ENCODE results near the gene SLC7A6OS. TPM values are rescaled to one million over a fixed set of nuclear protein-coding genes. Genes with fewer than 3 reads are reported as not detected.

Gene SLC7A6OS
- total and polyA plus RNA-seq, 4 experiments from 2014 or later: 22.4 to 55.8 (median 38.6) TPM

DNA sequence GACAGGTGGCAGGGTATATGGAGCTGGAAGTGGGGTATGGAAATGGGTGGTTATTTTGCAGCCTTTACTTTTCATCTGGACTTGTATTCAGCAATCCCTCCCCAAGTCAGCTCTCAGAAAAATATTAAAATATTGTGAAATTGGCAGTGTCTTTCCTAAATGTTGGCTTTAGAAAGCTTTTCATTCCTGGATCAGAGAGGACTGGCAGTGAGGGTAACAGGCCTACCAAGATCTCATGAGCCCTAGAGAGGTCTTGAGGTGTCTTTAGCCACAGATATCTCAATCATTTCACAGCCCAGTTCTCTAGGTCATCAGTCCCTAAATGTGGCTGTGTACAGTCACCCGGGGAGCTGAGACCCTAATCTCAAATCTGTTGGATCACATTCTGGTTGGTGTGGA is 22.5 kb downstream of the SLC7A6OS start:
- Histone ChIP-seq H3K4me3 (ENCODE audit: low read length in 2 of 2) (no peak overlapping the region), H3K9me3 (ENCODE audit: control insufficient read depth in 1 of 2, low read length in 2 of 2) (no peaks in the 10 kb centered on the region), H3K36me3 (ENCODE audit: insufficient read depth, low read length) (peaks cover 27% of the 10 kb centered on the region), H3K27ac (ENCODE audit: low read depth, low read length) (peak overlapping the region; percentile 54), H3K27me3 (ENCODE audit: insufficient read depth, low read length) (no peaks in the 10 kb centered on the region), H3K4me1 (ENCODE audit: insufficient read depth, low read length) (peaks cover 98% of the 10 kb centered on the region)
- no peaks in the 10 kb centered on the region for H3K9me3 Mint-ChIP-seq
- no peaks in the 10 kb centered on the region for H3K27me3 Mint-ChIP-seq
- H3K4me1 Mint-ChIP-seq: peaks cover 69 to 98% (median 86%) of the 10 kb centered on the region in 4 donors
- H3K27ac Mint-ChIP-seq: peak overlapping the region; percentile 82 to 96 (median 94)
- CTCF ChIA-PET (ENCODE audit: partially characterized antibody): interaction anchor here (1.5 to 29.4 kb wide), 4 partner anchors 19 to 767 kb away, joined by 3 to 680 read pairs (median 26); partner anchors contain the start of genes PRMT7, SLC7A6 and SLC7A6OS
- intact Hi-C loops (cut with micrococcal nuclease): no loop called here
- peaks cover 44 to 54% of the 10 kb centered on the region in 2 donors for H3K36me3 Mint-ChIP-seq
- POLR2A ChIA-PET (ENCODE audit: partially characterized antibody): interaction anchor here (0.7 to 44.5 kb wide), 4 partner anchors 7 to 44 kb away, joined by 3 to 1508 read pairs (median 756); partner anchors contain the start of genes PRMT7, SLC7A6 and SLC7A6OS
- peak overlapping the region in 7 of 8 donors; percentile 76 to 91 (median 84) for H3K4me3 Mint-ChIP-seq
- no peak for DNase-seq

DNA sequence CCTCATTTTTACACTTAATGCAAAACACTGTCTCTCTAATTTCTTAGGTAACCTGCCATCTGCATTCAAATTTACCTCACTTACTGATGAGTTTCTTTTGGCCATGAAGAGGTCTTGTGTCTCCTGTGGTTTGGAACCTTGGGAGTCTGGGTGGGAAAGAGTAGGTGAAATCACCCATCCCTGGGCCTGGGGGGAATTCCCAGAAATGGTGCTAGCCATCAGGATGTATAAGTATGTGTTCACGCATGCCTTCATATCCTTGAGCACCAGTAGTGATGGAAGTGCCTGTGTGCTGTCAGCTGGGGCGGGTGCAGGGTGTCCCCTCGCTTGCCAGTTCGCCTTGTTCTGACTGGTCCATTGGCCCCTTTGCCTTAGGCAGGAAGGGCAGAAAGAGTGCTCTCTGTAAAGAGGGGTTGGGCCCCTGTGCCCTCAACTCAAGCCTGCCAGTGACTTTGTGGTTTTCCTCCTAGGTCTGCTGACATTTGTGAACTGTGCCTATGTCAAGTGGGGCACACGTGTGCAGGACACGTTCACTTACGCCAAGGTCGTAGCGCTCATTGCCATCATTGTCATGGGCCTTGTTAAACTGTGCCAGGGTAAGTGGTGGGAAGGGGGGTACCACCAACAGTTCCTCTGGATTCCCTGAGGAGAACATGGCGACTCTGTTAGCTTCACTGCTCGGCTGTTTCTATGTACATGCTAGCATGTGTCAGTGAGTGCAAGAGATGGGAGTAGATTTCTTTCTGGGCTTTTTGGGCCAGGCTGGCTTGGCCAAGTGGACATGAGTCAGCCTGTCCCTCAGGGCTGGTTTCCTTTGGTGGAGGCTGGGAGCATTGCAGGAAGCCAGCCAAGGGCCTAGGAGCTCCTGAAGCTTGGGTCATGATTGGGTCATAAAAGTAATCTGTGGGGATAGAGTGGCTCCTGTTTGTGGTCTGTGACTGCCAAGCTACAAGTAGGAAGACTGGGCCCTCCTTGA is 23.2 kb downstream of the SLC7A6OS start:
- Histone ChIP-seq H3K4me3 (ENCODE audit: low read length in 2 of 2) (peak overlapping the region in 1 of 2 donors; percentile 8), H3K4me1 (ENCODE audit: insufficient read depth, low read length) (peaks cover 100% of the 10 kb centered on the region), H3K36me3 (ENCODE audit: insufficient read depth, low read length) (peaks cover 23% of the 10 kb centered on the region), H3K27ac (ENCODE audit: low read depth, low read length) (peak overlapping the region; percentile 54), H3K27me3 (ENCODE audit: insufficient read depth, low read length) (no peaks in the 10 kb centered on the region), H3K9me3 (ENCODE audit: control insufficient read depth in 1 of 2, low read length in 2 of 2) (no peaks in the 10 kb centered on the region)
- DNase-seq: peak; percentile 58 to 70 (median 68)
- CTCF ChIA-PET (ENCODE audit: partially characterized antibody): interaction anchor here (1.5 to 29.4 kb wide), 5 partner anchors 18 to 767 kb away, joined by 3 to 680 read pairs (median 21); partner anchors contain the start of genes PRMT7, SLC7A6 and SLC7A6OS
- Mint-ChIP-seq H3K4me3 (peak overlapping the region; percentile 76 to 91 (median 84)), H3K36me3 (peaks cover 50 to 55% of the 10 kb centered on the region in 2 donors), H3K4me1 (peaks cover 72 to 100% (median 89%) of the 10 kb centered on the region in 4 donors), H3K27me3 (no peaks in the 10 kb centered on the region), H3K9me3 (no peaks in the 10 kb centered on the region), H3K27ac (peak overlapping the region; percentile 82 to 96 (median 94))
- intact Hi-C loops (cut with micrococcal nuclease): no loop called here
- POLR2A ChIA-PET (ENCODE audit: partially characterized antibody): interaction anchor here (0.7 to 44.5 kb wide), 5 partner anchors 8 to 43 kb away, joined by 3 to 1508 read pairs (median 5); partner anchors contain the start of genes PLA2G15, PRMT7, SLC7A6 and SLC7A6OS

DNA sequence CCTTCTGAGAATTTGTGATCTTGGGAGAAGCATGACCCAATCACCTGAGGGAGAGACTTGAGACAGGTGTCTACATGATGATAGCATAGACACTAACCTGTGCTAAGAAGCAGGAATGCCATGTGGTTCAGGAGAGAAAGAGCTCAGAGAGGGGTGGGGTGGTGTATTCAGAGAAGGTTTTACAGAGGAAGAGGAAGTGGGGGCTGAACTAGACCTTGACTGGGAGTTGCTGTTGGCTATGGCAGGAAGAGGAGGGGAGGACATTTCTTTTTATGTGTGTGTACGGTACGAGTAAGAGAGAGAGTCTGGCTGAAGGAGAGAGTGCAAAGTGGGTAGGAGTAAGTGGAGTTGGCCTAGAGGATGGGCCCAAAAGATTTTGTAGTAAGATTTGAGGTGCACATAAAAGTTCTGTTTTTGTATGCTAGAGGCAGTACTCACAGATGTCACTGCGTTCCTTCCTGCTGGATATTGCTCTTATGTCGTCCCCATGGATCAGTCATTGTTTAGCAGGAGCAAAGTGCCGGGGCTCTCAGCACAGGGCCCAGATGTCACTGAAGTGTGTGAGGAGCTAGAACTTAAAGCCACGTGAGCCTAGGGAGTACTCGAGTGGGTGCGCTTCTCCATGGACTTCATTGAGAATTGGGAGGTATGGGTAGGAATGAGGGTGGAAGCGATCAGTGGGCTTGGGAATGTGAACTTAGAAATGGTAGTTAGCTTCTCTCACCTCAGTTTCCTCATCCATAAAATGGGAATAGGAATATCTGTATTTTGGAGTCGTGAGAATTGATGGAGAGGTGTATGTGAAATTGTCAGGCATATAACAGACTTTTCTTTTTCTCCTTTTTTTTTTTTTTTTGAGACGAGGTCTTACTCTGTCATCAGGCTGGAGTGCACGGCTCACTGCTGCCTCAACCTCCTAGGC is 24.3 kb downstream of the SLC7A6OS start:
- Histone ChIP-seq H3K36me3 (ENCODE audit: insufficient read depth, low read length) (peaks cover 13% of the 10 kb centered on the region), H3K4me3 (ENCODE audit: low read length in 2 of 2) (peak overlapping the region; percentile 18 to 57), H3K9me3 (ENCODE audit: control insufficient read depth in 1 of 2, low read length in 2 of 2) (no peaks in the 10 kb centered on the region), H3K27ac (ENCODE audit: low read depth, low read length) (peak overlapping the region; percentile 54), H3K4me1 (ENCODE audit: insufficient read depth, low read length) (peaks cover 100% of the 10 kb centered on the region), H3K27me3 (ENCODE audit: insufficient read depth, low read length) (no peaks in the 10 kb centered on the region)
- Mint-ChIP-seq H3K4me3 (peak overlapping the region; percentile 76 to 91 (median 87)), H3K9me3 (no peaks in the 10 kb centered on the region), H3K4me1 (peaks cover 71 to 100% (median 89%) of the 10 kb centered on the region in 4 donors), H3K27me3 (no peaks in the 10 kb centered on the region), H3K36me3 (peaks cover 54 to 57% of the 10 kb centered on the region in 2 donors), H3K27ac (peak overlapping the region; percentile 82 to 94 (median 92))
- intact Hi-C loops (cut with micrococcal nuclease): loop anchor here (1.0 kb wide), 2 partner anchors 10 to 22 kb away; partner anchors contain the start of gene SLC7A6
- ChIA-PET POLR2A (ENCODE audit: partially characterized antibody) (interaction anchor here (0.6 to 44.5 kb wide), 6 partner anchors 7 to 234 kb away, joined by 3 to 1508 read pairs (median 4); partner anchors contain the start of genes PLA2G15, PRMT7, SLC7A6 and SLC7A6OS), CTCF (ENCODE audit: partially characterized antibody) (interaction anchor here (1.7 to 29.4 kb wide), 4 partner anchors 9 to 42 kb away, joined by 7 to 680 read pairs (median 21); partner anchors contain the start of genes PRMT7, SLC7A6 and SLC7A6OS)
- peak; percentile 55 to 68 (median 60) for DNase-seq

DNA sequence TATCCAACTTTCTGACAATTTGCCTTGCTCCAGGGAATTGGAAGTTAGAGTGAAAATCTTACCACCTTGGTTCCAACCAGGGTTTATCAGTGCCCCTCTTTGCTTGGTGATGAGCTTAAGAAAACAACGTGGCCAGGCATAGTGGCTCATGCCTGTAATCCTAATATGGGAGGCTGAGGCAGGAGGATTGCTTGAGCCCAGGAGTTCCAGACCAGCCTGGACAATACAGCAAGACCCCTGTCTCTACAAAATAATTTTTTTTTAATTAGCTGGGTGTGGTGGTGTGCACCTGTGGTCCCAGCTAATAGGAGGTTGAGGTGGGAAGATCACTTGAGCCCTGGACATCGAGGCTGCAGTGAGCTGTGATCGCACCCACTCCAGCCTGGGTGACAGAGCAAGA is 25.1 kb downstream of the SLC7A6OS start:
- Histone ChIP-seq H3K27me3 (ENCODE audit: insufficient read depth, low read length) (no peaks in the 10 kb centered on the region), H3K27ac (ENCODE audit: low read depth, low read length) (peak overlapping the region; percentile 54), H3K4me1 (ENCODE audit: insufficient read depth, low read length) (peaks cover 100% of the 10 kb centered on the region), H3K36me3 (ENCODE audit: insufficient read depth, low read length) (peaks cover 6% of the 10 kb centered on the region), H3K4me3 (ENCODE audit: low read length in 2 of 2) (peak overlapping the region in 1 of 2 donors; percentile 57), H3K9me3 (ENCODE audit: control insufficient read depth in 1 of 2, low read length in 2 of 2) (no peaks in the 10 kb centered on the region)
- Mint-ChIP-seq H3K4me3 (peak overlapping the region; percentile 76 to 91 (median 87)), H3K9me3 (no peaks in the 10 kb centered on the region), H3K36me3 (peaks cover 54 to 56% of the 10 kb centered on the region in 2 donors), H3K27ac (peak overlapping the region; percentile 82 to 94 (median 92)), H3K27me3 (no peaks in the 10 kb centered on the region), H3K4me1 (peaks cover 73 to 100% (median 89%) of the 10 kb centered on the region in 4 donors)
- ChIA-PET CTCF (ENCODE audit: partially characterized antibody) (interaction anchor here (0.5 to 29.4 kb wide), 7 partner anchors 9 to 43 kb away, joined by 3 to 680 read pairs (median 7); partner anchors contain the start of genes PRMT7, SLC7A6 and SLC7A6OS), POLR2A (ENCODE audit: partially characterized antibody) (interaction anchor here (1.4 to 44.5 kb wide), 5 partner anchors 6 to 235 kb away, joined by 3 to 1508 read pairs (median 11); partner anchors contain the start of genes PLA2G15, PRMT7, SLC7A6 and SLC7A6OS)
- no peak for DNase-seq
- intact Hi-C loops (cut with micrococcal nuclease): loop anchor here (1.0 kb wide), 2 partner anchors 9 to 21 kb away; partner anchors contain the start of gene SLC7A6

DNA sequence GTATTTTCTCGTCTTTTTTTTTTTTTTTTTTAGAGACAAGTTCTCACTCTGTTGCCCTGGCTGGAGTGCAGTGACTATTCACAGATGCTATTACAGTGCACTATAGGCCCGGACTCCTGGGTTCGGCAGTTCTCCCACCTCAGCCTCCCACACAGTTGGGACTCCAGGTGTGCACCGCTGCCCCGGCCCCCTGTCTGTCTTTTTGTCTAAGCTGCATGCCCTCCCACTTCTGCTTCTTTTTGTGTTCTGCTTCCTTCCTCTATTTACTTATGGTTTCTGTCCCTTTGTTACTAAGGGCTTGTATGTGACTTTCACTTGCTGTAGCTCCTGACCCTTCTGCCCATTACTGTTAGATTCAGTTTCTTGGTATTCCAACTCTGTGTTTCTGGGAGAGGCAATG is 25.9 kb downstream of the SLC7A6OS start:
- Histone ChIP-seq H3K27me3 (ENCODE audit: insufficient read depth, low read length) (no peaks in the 10 kb centered on the region), H3K9me3 (ENCODE audit: control insufficient read depth in 1 of 2, low read length in 2 of 2) (no peaks in the 10 kb centered on the region), H3K4me3 (ENCODE audit: low read length in 2 of 2) (peak overlapping the region in 1 of 2 donors; percentile 57), H3K4me1 (ENCODE audit: insufficient read depth, low read length) (peaks cover 100% of the 10 kb centered on the region), H3K36me3 (ENCODE audit: insufficient read depth, low read length) (no peaks in the 10 kb centered on the region), H3K27ac (ENCODE audit: low read depth, low read length) (peak overlapping the region; percentile 54)
- ChIA-PET POLR2A (ENCODE audit: partially characterized antibody) (interaction anchor here (1.4 to 44.5 kb wide), 5 partner anchors 6 to 236 kb away, joined by 4 to 1508 read pairs (median 11); partner anchors contain the start of genes PLA2G15, PRMT7, SLC7A6 and SLC7A6OS), CTCF (ENCODE audit: partially characterized antibody) (interaction anchor here (0.6 to 29.4 kb wide), 6 partner anchors 10 to 44 kb away, joined by 3 to 680 read pairs (median 14); partner anchors contain the start of genes PRMT7, SLC7A6 and SLC7A6OS)
- no peaks in the 10 kb centered on the region for H3K27me3 Mint-ChIP-seq
- H3K4me3 Mint-ChIP-seq: peak overlapping the region; percentile 71 to 91 (median 87)
- intact Hi-C loops (cut with micrococcal nuclease): loop anchor here (1.0 kb wide), 1 partner anchor 25 kb away; the partner anchor contains the start of gene SLC7A6OS
- H3K4me1 Mint-ChIP-seq: peaks cover 70 to 97% (median 86%) of the 10 kb centered on the region in 4 donors
- peak overlapping the region; percentile 82 to 94 (median 91) for H3K27ac Mint-ChIP-seq
- H3K36me3 Mint-ChIP-seq: peaks cover 56 to 57% of the 10 kb centered on the region in 2 donors
- H3K9me3 Mint-ChIP-seq: no peaks in the 10 kb centered on the region
- no peak for DNase-seq

Data from CD4-positive, alpha-beta memory T cell (primary cell).